Activated CD8-positive, alpha-beta memory T cell treated with anti-CD3 and anti-CD28 coated beads, Interleukin-2, amount 50 U/mL, for 1 hour (primary cell): ENCODE results near the gene EDNRA.

ENCODE experiments used
- DNase-seq: peaks from one replicate; pipeline ENCODE4 v3.0.0-alpha.2; 2020; ENCODE audit errors: extremely low read depth

The EDNRA gene

DNA sequence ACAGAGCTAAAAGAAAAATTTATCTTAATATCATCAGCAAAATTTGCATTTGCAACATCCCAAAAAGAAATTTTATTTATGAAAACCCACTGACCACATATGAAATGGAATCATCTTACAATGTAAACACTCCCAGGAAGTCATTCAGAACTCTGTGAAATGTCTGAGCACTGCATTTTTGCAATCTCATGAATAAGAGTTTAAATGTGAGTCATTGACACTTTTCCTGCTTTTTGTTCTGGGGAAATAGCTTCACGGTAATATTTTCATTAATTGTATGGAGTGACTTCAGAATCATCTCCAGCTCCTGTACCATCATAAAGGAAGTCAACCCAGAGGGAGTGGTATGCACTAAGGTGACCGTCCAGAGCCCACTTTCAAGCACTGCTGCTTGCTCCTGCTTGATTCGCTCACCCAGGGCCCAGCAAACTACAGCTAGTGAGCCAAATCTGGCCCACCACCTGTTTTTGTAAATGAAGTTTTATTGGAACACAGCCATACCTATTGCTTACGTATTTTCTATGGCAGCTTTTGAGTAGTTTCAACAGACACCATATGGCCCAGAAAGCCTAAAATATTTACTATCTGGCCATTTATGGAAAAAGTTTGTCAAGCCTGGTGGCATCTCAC, 17.2 kb downstream of the EDNRA start:
- no peak for DNase-seq

DNA sequence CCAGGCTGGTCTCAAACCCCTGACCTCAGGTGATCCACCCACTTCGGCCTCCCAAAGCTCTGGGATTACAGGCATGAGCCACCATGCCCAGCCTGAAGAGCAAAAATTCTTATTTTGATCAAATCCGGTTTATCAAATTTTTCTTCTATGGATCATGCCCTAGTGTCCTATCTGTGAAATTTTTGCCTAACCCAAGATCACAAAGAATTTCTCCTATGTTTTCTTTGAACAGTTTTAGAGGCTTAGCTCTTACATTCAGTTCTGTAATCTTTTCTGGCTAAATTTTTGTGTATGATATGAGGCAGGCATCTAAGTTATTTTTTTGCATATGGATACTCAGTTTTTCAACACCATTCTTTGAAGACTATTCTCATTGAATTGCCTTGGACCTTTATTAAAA, 27.4 kb downstream of the EDNRA start:
- no peak for DNase-seq

DNA sequence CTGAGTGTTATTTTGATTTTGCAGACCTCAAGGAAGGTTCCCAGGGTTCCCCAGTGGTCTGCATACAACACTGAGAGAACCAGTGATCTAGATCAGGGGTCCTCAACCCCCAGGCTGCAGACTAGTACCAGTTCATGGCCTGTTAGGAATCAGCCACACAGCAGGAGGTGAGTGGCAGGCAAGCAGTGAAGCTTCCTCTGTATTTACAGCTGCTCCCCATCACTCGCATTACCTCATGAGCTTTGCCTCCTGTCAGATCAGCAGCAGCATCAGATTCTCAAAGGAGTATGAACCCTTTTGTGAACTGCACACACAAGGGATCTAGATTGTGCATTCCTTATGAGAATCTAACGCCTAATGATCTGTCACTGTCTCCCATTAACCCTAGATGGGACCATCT, 28.5 kb downstream of the EDNRA start:
- DNase-seq: no peak

DNA sequence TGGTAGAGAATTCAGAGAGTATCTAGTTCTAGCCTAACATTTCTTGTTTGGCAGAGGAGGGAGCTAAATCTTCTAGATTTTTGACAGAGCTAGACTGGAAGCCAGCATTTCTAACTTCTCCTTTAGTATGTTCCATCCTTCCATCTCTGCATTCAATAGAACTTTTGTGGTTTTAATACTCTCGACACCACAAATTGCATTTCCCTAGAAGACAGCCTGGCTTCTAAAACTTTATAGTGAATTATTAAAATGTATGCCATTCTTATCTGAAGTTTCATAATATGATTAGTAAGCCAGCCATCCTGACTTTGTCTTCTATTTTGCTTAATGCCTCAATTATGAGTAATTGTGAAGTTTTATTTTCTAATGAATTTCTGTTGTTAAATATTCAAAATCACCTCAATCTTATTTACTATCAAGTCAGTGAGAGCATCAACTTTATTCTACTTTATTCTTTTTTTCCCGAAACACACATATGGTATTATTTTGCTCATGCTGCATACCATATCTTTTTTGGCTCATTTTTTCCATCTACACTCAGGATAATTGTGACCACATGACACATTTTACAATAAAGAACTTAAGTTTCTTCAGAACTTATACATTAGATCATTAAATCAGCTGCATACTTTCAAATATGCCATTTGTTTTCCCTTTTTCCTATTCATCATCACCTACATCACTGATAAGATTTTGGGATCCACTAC, 30.2 kb downstream of the EDNRA start:
- no peak for DNase-seq

DNA sequence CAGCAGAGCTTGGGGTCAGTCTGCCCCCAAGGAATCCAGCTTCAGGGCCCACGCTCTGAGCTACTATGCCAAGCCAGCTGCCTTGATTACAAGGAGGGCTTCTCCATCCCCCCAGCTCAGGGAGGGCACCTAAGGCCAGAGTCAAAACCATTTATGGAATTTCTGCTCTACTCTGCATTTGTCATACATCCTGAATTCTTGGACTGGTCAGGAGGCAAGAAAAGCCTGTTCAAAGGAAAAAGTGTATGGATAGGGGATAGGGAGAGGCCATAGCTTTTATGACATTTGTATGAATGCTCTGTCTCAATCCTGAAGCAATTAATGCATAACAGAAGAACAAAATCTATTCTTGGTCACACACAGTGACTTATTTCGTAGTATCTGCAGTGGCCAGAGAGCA, 32.2 kb downstream of the EDNRA start:
- DNase-seq: no peak

DNA sequence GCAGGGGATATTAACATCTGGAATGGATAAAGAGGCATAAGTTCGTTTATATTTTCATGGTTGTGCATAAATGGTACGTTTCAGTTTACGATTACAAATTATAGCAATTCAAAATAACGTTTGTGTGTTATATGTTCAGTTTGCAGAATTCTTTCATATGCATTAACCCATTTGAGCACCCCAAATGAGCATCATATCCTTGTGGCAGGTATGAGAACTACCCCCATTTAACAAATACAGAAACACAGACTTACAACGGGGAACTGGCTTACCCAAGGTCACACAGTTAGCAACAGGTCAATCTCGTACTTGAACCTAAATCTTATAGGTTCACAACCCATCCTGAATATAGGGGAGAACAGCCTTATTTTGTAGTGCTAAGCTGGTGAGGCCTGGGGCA, 33.1 kb downstream of the EDNRA start:
- no peak for DNase-seq

DNA sequence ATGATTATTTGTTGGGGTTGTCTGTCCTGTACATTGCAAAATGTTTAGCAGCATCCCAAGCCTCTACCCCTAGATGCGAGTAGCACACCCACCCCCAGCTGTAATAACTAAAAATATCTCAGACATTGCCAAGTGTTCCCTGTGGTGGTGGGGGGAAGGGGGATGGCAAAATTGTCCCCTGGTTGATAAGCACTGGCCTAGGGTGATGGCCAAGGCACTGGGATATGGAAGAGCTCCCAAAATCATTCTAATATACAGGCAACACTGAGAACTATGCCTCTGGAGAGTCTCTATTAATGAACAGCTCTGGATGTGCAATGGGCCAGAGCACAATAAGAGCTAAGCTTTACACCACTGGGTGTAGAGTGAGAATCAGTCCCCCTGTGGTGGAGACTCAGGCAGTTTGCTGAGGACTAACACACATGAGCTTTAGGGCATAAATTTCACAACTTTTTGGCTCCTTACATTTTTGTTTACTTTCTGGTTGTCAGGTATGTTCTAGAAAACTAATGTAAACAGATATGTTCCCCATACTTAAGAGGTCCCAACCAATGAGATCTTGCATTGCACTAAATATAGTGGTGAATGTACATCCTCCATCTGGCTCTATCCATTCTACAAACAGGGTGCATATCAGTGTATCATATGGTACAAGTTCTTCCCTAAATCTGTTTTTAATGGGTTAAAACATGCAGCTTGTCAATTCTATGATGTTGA, 34.5 kb downstream of the EDNRA start:
- no peak for DNase-seq

DNA sequence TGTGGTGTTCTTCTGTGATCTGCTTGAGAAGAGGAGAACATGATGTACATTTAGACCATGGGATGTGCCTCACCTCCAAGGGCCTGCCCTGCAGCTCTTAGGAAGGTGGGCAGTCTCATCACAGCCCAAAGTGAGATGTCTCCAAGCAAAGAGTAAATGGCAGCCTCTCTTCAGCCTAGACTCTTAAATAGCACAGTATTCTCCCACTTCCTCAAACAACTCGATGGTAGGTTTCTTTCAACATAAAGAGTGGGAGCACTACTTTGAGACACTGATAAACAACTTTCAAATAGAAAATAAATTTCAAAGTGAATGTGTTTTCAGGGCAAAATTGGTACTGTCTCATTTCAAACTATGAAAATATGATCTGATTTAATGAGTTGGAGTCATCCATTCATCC, 35.2 kb downstream of the EDNRA start:
- no peak for DNase-seq

DNA sequence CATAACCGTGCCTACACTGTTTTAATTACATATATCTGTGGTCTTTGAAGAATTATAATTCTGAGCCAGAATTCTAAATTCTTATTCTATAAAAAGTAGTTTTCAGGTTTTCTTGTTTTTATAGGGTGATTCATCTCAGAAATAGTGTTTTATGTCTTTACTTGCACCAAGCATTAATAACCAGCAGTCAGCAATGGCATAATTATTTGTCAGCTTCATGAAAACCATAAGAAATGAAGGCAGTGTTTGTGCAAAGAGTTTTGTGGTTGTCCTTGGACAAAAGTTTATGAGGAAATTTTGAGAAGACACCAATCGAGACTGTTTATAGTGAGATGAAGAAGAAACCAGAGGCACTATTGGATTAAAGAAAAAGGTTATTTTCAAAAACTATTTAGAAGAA, 37.2 kb downstream of the EDNRA start:
- no peak for DNase-seq

DNA sequence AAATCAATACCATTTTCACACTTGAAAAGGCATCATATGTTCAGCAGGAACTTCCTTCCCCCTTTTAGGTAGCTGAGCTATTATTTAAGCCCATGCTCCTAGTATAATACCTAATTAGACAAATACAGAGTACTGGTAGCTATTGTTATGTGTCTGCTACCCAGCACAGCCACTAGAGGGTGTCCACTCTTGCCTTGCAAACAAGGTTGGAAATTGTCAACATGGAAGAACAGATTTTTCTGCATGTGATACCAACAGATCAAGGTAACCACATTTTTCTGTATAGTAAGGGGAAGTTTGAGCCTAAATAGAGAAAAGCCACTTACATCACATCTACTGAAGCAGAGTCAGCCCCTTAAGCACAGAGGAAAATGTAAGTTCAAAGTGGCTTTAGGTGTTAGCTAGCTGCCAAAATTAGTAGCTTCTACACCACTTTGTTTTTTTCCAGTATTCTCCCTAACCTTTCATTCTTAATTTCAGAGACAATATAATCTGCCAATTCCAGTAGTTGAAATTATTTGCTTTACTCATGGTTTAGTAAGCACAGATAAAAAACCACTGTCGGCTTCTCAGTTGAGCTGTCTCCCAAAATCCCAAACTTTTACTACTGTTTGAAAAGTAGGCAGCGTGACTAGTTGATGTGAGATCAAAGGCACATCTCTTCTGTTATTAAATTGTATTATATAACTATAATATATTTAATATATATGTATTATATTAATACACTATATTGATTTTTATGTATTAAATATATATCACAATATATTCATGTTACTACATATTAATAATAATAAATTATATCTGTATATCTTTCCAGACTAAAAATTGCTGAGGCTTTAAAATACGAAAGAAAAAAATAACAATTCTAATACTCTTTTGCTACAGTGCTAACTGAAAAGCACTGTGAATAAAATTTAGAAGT, 38.2 kb downstream of the EDNRA start:
- no peak for DNase-seq

DNA sequence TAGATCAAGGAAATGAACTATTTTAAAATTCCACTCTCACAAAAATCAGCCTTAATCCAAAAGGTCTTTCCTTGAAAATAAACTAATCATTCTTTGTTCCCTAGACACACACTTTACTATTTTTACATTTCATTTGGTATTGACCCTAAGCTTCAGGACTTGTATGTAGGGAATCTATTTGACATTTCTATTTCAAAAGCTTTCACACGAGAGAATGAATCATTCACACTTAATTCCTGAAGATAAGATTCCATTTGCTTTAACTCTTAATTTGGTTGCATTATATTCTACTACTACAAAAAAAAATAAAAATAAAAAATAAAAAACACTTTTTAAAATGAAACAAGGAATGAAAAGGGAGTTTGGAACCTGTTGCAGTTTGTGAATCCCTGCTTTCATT, 43.7 kb downstream of the EDNRA start:
- no peak for DNase-seq

DNA sequence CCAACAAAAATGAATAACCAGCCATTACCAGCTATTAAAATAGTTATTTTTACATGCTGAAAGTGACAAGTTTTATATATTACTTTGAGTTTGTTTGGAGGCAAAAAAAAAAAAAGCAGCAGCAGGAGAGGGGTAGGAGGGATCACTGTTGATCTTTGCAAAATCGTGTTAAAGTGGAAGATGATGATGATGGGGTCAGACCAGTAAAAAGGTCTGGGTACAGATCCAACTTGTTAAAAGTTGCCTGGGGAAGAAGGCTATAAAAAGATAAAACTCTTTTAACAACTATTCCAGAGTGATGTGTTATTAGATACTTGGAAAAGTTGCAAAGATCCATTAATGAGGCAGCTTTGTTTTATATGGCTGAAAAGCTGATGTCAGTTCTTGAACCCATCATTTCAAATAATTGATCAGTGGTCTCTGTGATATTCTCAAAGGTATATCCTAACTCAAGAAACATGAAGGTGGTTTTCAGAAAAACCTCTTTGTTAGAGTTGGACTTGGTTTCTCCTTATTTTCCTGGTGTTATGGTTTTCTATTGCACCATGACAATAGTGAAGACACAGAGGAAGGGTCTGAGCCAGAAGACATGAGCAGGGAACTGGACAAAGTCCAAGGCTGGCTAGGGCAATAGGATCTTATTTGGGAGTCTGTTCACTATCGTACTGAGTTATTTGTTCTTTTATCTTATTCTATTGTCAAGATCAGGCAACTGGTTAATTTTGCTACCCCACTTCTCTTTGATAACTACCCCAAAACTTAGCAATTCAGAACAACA, 44.8 kb downstream of the EDNRA start:
- no peak for DNase-seq

DNA sequence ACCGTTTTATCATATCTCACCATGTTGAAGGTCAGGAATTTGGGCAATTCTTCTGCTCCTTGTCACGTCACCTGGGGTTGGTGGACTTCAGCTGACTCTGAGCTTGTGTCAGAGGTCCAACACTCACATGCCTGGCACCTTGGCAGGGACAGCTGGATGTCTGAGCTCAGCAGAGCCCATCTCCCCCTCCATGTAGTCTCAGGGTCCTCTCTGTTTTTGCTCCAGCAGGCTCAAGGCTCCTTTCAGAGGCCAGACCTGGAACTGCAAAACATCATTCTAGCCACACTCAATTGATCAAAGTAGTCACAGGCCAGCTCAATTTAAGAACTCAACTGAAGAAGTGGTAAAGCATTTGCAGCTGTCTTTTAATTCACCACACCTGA, 45.4 kb downstream of the EDNRA start:
- no peak for DNase-seq

DNA sequence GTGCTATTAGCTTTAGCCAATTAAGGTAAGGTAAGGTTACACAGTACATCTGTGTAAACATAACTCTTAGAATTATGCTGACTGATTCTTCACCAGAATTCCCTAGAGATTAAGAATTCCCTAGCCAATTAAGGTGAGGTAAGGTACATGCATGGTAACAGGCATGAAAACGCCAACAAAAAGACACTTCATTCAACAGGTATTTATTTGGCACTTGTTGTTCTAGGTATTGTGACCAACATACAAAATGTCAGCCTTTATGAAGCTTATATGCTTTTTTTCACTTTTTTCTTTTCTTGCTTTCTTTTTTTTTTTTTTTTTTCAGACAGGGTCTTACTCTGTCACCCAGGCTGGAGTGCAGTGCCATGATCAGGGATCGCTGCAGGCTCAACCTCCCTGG, 47.2 kb downstream of the EDNRA start:
- DNase-seq: no peak

DNA sequence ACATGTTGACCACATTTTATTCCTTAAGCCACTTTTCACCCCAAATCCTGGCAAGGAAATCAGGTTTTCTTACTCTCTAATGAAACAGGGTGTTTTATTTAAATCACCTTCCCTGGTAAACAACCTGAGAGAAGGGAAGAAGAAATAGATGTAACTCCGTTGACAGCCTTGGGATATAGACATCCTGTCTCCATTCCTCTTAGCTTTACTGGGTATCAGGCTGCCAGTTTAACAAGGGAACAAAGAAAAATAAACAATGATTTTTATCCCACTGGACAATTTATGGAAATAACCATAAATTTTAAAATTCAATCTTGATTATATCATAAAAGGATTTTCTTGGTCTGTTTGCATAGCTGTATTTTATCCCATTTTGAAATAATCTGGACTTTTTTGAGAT, 49.2 kb downstream of the EDNRA start:
- DNase-seq: no peak

DNA sequence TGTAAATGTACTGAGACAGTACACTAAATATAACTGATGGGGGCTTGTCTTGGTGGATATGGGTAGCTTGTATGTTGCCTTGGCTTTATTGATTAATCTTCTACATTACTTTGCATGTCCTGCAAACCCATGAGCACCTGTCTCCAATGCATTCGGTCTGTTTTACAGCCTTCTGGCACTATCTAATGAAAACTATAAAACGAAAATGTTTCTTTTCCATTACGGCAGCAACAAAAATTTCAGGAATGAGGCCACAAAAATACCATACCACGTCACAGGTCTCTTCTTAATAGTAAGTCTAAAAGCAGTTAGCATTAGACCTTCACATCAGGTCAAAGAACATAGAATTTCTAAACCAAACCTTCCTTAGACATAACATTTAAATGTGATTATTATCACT, 49.8 kb downstream of the EDNRA start:
- no peak for DNase-seq

DNA sequence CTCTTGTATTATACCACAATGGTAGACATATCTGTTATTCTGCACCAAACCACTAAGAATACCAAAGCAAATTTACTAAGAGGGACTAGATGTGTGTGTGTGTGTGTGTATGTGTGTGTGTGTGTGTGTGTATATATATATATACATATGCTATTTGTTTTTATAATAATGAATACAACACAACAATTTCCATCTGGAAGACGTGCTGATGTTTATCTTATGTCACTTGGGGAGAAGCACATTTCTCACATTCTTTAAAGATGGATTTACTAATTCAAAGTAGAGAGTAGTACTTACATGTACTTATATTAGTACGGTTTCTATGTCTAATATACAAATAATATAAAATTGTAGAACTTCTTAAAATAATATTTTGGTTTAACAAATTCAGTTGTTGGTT, 52.0 kb downstream of the EDNRA start:
- DNase-seq: no peak

DNA sequence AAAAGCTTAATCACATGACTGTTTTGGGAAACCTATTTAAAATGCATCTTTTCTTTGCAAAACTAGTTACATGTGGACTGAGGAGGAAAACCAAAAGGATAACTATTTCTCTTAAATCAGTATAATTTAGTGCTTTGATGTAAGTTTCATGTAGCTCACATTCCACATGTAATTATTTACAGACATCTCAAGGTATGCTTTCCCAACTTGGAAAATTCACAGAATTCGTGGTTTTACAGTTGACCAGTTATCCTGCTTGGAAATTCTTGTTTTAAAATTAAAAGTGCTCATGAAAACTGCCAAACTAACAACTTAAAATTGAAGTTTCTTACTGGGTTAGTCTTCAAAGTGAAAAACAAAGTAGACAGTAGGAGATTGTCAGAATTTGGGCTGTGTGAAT, 52.4 kb downstream of the EDNRA start:
- DNase-seq: no peak

DNA sequence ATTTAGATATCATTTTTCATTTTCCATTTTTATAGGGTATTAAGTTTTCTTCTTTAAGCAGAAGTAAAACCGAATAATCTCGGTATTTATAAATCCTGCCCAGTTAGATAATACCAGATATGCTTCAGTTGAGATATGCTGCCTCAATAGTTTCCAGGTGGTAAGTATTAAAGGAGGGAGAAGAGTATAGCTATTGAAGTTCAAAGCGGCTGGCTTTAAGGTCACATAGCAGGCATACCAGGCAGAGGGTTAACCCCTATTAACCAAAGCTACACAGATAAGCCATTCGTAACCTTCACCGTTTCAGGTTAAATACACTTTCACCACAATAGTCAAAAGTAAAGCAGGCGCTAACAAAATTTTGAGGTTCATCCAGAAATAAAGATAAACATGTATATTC, 54.2 kb downstream of the EDNRA start:
- DNase-seq: no peak

DNA sequence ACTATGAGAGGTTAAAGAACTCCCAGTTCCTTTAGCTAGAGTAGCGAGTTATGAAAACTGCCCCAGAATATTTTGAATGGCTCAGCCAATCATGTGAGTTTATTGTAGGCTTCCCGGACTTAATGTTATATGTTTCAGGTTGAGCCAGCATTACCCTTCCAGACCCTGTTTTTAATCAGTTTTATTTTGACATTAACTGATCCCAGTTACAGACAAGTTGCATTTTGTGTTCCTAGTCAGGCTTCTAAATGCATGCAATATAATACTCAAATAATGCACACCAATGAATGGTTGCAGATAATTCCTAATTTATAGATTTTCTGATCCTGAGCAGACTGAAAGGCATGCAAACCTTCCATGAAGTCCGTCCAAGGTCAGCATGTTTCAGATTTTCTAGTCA, 57.8 kb downstream of the EDNRA start:
- no peak for DNase-seq

DNA sequence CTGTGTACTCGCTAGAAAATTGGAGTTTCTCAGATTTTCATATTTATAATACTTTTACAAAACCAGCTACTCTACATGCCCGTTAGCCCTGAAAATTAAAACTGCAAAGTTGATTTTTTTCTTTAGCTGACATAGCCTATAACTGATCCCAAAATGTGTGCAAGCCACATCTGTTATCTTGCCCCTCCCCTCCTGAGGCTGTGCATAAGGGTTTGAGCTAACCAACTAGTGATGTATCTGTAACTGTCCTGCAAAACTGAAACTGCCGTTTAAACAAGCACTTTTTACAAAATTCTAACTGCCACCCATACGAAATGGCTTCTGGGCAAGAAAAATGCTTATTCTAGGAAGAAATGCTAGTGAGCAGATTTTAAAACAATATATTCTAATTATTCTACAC, 59.1 kb downstream of the EDNRA start:
- DNase-seq: no peak
